Measurements from ENCODE around the gene STAT5B. TPM values are rescaled to one million over a fixed set of nuclear protein-coding genes. Genes with fewer than 3 reads are reported as not detected.

The STAT5B gene
- total and polyA plus RNA-seq, 9 of the 15 experiments (the other 6 are each of a cell fraction or from before 2014, with no cell fraction given): 20.8 to 176 (median 92.4) TPM

DNA sequence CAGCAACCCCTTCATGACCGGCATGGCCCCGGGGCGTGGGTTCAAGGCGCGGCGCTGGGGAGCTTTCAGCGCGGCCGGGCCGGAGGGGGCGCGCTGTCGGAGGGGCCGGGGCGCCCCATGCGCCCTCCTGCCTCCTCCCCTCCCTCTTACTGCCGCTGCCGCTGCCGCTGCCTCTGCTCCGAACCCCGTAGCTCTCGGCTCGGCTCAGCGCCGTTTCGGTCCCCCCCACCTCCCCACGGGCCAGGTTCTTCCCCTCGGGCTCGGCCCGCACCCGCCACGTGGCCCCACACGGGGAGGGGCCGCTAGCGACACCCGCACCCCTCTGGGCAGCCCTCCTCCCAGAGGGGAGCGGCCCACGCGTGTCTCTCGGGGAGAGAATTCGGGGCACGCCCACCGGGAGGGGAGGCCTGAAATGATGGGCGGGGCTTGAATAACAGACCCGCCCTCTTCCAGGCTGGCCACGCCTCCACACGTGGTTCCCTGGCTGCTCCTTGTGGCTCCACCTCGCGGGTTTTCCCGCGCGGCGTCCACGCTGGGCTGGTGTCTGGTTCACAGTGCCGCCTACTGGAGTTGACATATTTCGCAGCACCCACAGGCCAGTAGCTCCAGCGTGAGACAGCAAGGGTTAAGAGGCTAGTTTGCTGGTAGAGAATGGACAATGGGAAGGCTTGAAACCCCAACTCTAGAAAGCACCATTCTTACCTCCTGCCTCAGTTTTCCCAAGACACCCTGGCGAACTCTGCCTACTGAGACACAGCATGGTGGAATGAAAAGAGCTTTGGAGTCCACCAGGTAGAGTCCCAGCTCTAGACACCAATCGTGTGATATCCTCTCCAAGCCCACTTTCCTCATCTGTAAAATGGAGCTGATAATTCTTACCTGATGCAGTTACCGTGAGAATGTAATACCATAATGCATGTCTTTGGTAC, 95.0 kb downstream of the STAT5B start, which contains the start of gene KCNH4 (continued):
- TF ChIP-seq, protein P1, sequence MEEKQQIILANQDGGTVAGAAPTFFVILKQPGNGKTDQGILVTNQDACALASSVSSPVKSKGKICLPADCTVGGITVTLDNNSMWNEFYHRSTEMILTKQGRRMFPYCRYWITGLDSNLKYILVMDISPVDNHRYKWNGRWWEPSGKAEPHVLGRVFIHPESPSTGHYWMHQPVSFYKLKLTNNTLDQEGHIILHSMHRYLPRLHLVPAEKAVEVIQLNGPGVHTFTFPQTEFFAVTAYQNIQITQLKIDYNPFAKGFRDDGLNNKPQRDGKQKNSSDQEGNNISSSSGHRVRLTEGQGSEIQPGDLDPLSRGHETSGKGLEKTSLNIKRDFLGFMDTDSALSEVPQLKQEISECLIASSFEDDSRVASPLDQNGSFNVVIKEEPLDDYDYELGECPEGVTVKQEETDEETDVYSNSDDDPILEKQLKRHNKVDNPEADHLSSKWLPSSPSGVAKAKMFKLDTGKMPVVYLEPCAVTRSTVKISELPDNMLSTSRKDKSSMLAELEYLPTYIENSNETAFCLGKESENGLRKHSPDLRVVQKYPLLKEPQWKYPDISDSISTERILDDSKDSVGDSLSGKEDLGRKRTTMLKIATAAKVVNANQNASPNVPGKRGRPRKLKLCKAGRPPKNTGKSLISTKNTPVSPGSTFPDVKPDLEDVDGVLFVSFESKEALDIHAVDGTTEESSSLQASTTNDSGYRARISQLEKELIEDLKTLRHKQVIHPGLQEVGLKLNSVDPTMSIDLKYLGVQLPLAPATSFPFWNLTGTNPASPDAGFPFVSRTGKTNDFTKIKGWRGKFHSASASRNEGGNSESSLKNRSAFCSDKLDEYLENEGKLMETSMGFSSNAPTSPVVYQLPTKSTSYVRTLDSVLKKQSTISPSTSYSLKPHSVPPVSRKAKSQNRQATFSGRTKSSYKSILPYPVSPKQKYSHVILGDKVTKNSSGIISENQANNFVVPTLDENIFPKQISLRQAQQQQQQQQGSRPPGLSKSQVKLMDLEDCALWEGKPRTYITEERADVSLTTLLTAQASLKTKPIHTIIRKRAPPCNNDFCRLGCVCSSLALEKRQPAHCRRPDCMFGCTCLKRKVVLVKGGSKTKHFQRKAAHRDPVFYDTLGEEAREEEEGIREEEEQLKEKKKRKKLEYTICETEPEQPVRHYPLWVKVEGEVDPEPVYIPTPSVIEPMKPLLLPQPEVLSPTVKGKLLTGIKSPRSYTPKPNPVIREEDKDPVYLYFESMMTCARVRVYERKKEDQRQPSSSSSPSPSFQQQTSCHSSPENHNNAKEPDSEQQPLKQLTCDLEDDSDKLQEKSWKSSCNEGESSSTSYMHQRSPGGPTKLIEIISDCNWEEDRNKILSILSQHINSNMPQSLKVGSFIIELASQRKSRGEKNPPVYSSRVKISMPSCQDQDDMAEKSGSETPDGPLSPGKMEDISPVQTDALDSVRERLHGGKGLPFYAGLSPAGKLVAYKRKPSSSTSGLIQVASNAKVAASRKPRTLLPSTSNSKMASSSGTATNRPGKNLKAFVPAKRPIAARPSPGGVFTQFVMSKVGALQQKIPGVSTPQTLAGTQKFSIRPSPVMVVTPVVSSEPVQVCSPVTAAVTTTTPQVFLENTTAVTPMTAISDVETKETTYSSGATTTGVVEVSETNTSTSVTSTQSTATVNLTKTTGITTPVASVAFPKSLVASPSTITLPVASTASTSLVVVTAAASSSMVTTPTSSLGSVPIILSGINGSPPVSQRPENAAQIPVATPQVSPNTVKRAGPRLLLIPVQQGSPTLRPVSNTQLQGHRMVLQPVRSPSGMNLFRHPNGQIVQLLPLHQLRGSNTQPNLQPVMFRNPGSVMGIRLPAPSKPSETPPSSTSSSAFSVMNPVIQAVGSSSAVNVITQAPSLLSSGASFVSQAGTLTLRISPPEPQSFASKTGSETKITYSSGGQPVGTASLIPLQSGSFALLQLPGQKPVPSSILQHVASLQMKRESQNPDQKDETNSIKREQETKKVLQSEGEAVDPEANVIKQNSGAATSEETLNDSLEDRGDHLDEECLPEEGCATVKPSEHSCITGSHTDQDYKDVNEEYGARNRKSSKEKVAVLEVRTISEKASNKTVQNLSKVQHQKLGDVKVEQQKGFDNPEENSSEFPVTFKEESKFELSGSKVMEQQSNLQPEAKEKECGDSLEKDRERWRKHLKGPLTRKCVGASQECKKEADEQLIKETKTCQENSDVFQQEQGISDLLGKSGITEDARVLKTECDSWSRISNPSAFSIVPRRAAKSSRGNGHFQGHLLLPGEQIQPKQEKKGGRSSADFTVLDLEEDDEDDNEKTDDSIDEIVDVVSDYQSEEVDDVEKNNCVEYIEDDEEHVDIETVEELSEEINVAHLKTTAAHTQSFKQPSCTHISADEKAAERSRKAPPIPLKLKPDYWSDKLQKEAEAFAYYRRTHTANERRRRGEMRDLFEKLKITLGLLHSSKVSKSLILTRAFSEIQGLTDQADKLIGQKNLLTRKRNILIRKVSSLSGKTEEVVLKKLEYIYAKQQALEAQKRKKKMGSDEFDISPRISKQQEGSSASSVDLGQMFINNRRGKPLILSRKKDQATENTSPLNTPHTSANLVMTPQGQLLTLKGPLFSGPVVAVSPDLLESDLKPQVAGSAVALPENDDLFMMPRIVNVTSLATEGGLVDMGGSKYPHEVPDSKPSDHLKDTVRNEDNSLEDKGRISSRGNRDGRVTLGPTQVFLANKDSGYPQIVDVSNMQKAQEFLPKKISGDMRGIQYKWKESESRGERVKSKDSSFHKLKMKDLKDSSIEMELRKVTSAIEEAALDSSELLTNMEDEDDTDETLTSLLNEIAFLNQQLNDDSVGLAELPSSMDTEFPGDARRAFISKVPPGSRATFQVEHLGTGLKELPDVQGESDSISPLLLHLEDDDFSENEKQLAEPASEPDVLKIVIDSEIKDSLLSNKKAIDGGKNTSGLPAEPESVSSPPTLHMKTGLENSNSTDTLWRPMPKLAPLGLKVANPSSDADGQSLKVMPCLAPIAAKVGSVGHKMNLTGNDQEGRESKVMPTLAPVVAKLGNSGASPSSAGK (IDR thresholded peaks at IDR 0.05): peak; percentile 96
- TF ChIP-seq, protein P2, sequence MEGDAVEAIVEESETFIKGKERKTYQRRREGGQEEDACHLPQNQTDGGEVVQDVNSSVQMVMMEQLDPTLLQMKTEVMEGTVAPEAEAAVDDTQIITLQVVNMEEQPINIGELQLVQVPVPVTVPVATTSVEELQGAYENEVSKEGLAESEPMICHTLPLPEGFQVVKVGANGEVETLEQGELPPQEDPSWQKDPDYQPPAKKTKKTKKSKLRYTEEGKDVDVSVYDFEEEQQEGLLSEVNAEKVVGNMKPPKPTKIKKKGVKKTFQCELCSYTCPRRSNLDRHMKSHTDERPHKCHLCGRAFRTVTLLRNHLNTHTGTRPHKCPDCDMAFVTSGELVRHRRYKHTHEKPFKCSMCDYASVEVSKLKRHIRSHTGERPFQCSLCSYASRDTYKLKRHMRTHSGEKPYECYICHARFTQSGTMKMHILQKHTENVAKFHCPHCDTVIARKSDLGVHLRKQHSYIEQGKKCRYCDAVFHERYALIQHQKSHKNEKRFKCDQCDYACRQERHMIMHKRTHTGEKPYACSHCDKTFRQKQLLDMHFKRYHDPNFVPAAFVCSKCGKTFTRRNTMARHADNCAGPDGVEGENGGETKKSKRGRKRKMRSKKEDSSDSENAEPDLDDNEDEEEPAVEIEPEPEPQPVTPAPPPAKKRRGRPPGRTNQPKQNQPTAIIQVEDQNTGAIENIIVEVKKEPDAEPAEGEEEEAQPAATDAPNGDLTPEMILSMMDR (IDR thresholded peaks at IDR 0.05 in 2 of 3, conservative IDR thresholded peaks at IDR 0.05 in 1 of 3; ENCODE audit: insufficient read depth in 2 of 3, low read depth in 1 of 3, low read length in 3 of 3): peak; percentile 91 to 97 (median 94)
- peak; percentile 67; the same call in 1 of the 2 replicates for TF ChIP-seq GTF2F1 (IDR thresholded peaks at IDR 0.05; ENCODE audit: low read depth, low read length)
- TF ChIP-seq, protein P3, sequence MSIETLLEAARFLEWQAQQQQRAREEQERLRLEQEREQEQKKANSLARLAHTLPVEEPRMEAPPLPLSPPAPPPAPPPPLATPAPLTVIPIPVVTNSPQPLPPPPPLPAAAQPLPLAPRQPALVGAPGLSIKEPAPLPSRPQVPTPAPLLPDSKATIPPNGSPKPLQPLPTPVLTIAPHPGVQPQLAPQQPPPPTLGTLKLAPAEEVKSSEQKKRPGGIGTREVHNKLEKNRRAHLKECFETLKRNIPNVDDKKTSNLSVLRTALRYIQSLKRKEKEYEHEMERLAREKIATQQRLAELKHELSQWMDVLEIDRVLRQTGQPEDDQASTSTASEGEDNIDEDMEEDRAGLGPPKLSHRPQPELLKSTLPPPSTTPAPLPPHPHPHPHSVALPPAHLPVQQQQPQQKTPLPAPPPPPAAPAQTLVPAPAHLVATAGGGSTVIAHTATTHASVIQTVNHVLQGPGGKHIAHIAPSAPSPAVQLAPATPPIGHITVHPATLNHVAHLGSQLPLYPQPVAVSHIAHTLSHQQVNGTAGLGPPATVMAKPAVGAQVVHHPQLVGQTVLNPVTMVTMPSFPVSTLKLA (conservative IDR thresholded peaks at IDR 0.05): peak; percentile 99
- TF ChIP-seq BHLHE40 (IDR thresholded peaks at IDR 0.05; ENCODE audit: low read length): peak; percentile 55
- TF ChIP-seq, protein P4, sequence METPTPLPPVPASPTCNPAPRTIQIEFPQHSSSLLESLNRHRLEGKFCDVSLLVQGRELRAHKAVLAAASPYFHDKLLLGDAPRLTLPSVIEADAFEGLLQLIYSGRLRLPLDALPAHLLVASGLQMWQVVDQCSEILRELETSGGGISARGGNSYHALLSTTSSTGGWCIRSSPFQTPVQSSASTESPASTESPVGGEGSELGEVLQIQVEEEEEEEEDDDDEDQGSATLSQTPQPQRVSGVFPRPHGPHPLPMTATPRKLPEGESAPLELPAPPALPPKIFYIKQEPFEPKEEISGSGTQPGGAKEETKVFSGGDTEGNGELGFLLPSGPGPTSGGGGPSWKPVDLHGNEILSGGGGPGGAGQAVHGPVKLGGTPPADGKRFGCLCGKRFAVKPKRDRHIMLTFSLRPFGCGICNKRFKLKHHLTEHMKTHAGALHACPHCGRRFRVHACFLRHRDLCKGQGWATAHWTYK (CRISPR knock-in tag; IDR thresholded peaks at IDR 0.05): no peak
- TF ChIP-seq MEIS2 (IDR thresholded peaks at IDR 0.05; ENCODE audit: partially characterized antibody): peak; percentile 22
- TF ChIP-seq ZNF239 (CRISPR knock-in tag; IDR thresholded peaks at IDR 0.05): no peak
- no peak for TF ChIP-seq PRPF4 (IDR thresholded peaks at IDR 0.05; ENCODE audit: insufficient read depth, low read depth, low read length, poor library complexity, severe bottlenecking)
- no peak for TF ChIP-seq POLR2A (conservative IDR thresholded peaks at IDR 0.05)

Data from K562 (cell line).